Hematopoietic multipotent progenitor cell treated with erythropoietin and hydrocortisone succinate and interleukin-3 and kit ligand, for 6 days (in vitro differentiated cells): Measurements from ENCODE around the gene HAUS1.
"Not testable (repeated sequence)": the region's sequence is repeated elsewhere in the genome, so short reads cannot be mapped to it uniquely, and the experiment has no call there.

Source experiments
- DNase-seq: peaks from one replicate; pipeline ENCODE4 v3.0.0-alpha.2; 2015

Gene HAUS1

DNA sequence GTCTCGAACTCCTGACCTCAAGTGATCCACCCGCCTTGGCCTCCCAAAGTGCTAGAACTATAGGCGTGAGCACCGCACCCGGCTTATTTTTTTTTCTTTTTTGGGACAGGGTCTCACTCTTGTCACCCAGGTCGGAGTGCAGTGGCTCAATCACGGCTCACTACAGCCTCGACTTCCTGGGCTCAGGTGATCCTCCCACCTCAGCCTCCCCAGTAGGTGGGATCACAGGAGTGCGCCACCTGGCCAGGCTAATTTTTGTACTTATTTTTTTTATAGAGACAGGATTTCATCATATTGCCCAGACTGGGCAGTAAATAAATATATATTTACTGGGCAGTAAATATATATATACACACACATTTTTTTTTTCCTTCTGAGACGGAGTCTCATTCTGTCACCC lies 8.7 kb upstream of the HAUS1 start:
- no peak for DNase-seq

DNA sequence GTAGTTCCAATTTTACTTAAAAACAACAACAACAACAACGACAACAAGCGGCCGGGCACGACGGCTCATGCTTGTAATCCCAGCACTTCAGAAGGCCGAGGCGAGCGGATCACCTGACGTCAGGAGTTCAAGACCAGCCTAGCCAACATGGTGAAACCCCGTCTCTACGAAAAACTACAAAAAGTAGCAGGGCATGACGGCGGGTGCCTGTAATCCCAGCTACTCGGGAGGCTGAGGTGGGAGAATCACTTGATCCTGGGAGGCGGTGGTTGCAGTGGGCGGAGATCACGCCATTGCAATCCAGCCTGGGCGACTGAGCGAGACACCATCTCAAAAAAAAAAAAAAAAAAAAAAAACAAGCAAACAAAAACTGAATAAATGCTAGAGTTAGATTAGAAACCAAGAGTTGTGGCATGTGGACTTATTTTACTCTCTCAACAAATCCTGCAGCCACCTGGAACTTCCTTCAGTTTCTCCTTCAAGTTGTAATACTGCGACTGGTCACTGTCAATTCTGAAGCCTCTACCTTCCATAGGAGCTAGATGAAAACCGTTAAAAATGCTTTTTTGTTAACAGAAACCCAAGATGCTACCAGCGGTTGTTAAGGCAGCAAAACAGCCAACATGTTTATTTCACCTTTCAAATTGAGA lies 7.4 kb upstream of the HAUS1 start:
- peak; percentile 49 for DNase-seq

DNA sequence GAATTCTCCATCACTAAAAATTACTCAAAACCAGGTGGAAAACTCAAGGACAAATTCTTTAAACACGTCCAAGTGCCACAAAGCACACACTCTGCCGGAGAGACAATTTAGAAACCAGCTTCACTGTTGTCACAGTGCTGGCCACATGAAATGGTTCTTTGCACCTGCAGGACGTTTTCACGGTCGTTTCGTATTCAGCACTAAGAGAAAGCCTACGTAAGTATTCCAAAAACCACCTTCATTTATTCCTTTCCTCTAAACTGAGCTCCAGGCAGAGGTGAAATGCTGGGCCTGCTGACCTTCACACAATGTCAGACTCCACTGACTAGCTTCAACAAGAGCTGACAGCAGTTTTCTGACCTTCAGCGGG lies 6.8 kb upstream of the HAUS1 start:
- DNase-seq = peak; percentile 34

DNA sequence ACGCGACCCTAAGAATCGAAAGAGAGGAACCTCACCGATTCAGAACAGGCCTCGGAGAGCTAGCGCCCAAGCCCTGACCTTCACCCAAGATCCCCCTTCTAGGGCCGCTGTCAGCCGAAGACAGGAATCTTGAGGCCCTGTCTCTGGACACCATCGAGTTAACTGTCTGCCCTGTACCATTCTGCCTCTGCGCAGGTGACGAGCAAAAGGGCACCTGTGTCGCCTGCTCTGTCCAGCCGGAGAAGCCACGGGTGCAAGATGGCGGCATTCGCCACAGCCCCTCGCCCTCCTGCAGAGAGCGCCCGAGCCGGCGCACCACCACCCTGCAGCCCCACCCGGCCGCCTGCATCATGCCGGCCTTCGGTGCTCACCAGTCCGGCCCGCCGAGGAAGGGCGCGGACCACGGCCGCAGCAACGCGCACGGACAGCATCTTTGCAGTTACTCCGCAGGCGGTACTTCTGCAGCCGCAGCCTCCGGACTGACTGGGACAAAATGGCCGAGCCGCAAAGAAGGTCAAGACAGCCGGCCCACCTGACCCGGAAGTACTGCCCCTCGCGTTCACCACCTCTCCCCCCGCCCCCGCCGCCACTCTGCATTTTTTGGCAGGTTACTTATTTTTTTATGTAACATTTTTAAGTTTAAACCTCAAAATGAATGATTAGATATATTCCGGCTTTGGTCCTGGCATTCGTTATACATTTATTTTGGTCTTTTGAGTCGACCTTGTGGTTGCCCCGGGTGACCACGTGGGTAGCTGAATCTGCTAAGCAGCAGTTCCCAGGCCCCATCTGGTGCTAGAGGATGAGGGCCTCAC lies 6.2 kb upstream of the HAUS1 start, which contains the start of gene ATP5F1A:
Gene ATP5F1A (minus strand): TSS at position 496 of the 815 bp plus-strand sequence. CDS start 65 bp downstream, at position 431.
- peak; percentile 94 for DNase-seq

DNA sequence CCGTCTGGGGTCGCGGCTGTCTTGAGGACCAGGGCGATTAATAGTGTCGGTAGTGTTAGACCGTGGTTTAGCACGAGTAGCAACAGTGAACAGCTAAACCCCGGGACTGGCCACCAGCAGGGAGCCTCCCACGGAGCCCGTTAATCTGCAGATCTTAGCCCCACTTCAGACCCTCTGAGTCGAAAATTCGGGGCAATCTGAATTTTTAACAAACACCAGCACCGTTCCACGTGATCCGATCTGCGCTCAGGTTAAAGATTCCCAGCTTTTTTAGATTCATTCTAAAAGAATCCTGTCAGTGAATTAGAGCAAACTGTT lies 5.6 kb upstream of the HAUS1 start:
- DNase-seq = peak; percentile 30

DNA sequence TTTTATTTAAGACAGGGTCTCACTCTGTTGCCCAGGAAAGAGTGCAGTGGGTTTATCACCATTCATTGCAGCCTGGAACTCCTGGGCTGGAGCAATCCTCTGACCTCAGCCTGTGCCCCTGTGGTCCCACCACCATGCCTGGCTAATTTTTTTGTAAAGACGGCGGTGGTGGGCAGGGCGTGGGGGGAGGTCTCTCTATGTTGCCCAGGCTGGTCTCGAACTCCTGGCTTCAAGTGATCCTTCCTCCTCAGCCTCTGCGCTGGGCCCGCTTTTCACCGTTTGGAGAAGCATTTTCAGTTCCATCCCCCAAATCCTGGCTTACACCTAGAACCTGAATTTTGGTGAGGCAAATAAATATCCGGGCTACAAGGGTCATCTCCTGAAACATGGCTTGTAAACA lies 4.7 kb upstream of the HAUS1 start:
- DNase-seq = no peak

DNA sequence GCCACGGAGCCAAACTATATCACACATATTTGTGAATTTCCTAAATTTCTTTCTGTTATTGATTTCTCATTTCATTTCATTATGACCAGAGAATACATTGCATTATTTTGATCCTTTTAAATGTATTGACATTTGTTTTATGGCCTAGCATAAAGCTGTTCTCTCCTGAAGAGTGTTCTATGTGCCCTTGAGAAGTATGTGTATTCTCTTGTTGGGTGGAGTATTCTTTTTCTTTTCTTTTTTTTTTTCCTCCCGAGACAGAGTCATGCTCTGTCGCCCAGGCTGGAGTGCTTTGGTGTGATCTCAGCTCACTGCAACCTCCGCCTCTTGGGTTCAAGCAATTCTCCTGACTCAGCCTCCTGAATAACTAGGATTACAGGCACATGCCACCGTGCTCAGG lies 5.2 kb downstream of the HAUS1 start:
- no peak for DNase-seq

DNA sequence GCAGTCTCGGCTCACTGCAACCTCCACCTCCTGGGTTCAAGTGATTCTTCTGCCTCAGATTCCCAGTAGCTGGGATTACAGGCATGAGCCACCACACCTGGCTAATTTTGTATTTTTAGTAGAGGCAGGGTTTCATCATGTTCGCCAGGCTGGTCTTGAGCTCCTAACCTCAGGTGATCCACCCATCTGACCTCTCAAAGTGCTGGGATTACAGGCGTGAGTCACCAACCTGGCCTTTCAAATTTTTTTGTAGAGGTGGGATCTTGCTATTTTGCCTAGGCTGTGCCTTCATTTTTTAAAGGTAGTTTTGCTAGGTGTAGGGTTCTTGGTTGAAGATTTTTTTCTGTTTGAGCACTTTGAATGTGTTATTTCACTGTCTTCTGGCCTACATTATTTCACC lies 6.2 kb downstream of the HAUS1 start:
- no peak for DNase-seq

DNA sequence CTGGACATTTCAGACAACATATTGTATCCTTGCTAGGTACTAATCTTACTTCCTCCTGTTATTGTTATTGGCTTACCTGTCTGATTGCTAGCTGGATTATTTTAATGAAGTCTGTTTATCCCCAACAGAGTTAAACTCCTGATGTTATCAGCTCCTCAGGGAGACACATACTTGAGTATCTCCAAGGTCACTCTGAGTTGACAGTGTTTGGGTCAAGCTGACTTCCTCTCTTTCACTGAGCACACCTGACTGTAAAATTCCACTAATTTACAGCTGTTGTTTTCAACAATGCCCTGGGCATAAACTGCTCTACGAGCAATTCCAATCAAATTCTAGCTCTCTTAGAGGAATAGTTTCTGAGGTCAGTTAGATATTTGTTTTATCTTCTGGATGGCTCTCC lies 9.6 kb downstream of the HAUS1 start:
- no peak for DNase-seq

DNA sequence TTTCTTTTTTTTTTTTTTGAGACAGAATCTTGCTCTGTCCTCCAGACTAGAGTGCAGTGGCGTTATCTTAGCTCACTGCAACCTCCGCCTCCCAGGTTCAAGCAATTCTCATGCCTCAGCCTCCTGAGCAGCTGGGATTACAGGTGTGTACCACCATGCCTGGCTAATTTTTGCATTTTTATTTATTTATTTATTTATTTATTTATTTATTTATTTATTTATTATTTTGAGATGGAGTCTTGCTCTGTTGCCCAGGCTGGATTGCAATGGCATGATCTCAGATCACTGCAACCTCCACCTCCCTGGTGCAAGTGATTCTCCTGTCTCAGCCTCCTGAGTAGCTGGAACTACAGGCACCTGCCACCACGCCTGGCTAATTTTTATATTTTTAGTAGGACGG lies 22.4 kb downstream of the HAUS1 start:
- DNase-seq = not testable (repeated sequence)

DNA sequence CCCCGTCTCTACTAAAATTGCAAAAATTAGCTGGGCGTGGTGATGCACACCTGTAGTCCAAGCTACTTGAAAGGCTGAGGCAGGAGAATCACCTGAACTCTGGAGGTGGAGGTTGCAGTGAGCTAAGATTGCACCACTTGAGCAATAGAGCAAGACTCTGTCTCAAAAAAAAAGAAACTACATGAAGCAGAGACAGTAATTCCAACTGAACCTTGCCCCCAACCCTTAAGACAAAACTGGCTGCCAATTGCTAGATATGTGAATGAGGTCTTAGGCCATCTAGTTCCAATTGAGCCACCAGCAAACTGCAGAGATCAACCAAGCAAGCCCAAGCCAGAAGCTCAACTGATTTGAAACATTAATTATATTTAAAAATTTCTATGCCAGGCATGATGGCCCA lies 25.9 kb downstream of the HAUS1 start:
- no peak for DNase-seq

DNA sequence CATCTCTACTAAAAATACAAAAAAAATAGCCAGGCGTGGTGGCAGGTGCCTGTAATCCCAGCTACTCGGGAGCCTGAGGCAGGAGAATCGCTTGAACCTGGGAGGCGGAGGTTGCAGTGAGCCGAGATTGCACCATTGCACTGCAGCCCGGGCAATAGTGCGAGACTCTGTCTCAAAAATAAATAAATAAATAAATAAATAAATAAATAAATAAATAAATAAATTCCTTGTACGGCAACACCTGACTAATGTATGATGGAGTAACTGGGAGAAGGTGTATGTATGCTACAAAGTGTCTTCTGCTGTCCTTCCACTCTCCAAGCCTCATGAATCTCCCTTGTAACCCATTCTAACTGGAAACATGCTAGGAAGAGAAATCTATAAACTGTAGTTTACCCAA lies 26.4 kb downstream of the HAUS1 start:
- DNase-seq = not testable (repeated sequence)

DNA sequence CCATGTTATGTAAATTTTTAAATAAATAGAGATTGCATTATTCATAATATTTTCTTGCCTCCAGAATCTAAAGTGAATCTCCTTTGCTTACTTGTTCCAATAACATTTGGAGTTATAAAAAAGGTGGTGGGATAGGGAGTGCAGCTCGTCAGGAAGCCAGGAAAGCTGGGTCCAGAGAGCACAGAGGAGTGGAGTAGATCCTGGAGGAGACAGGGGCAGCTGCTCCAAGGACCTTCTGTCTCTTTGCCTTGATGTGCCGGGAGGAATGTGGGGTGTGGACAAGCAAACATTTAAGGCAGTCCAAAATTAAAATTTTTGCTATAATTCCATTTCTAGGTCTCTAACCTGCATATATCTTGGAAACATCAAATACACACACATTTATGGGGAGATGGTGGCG lies 29.3 kb downstream of the HAUS1 start:
- DNase-seq = no peak

DNA sequence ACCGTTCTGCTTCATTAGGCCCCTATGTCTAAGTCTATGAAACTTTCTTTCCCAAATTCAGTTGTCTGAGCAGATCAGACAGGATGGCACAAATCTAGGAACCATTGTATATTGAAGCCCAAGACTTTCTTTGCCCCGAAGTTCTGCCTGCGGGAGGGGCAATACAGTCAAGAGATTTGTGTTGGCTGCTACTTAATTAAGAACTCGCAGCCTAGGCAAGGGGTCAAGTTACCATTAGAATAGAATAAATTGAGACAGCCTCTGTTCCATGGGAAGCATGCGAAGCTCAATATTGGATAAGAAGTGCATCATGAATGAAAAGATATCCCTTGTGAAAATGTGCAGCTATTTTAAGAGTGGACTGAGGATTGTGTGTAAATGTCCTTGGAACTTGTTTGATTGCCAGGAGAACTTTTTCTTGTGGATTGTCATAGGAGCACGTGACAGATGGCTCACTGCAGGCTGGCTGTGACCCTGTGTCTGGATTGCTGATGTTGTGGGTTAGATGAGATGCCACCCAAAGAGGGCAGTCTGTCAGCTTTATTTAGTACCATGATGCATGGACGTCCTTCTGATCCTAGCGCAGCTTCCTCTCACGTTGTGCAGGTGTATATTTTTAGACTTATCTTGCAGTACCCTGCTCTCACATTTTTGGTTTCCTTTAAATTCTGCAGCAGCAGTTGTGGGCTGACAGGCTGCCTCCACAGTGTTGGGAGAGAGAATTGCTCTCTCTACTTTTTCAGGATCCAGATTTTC lies 30.9 kb downstream of the HAUS1 start:
- DNase-seq = no peak

DNA sequence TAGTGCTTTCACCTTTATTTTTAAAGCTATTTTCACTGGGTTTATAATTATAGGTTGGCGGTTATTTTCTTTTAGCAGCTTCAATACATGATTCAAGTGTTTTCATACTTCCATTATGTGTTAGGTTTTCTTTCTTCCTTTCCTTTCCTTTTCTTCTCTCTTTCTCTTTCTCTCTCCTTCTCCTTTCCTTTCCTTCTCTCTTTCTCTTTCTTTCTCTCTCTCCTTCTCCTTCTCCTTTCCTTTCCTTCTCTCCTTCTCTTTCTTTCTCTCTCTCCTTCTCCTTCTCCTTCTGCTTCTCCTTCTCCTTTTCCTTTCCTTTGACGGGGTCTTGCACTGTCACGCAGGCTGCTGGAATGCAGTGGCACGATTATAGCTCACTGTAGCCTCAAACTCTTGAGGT lies 36.0 kb downstream of the HAUS1 start:
- no peak for DNase-seq

DNA sequence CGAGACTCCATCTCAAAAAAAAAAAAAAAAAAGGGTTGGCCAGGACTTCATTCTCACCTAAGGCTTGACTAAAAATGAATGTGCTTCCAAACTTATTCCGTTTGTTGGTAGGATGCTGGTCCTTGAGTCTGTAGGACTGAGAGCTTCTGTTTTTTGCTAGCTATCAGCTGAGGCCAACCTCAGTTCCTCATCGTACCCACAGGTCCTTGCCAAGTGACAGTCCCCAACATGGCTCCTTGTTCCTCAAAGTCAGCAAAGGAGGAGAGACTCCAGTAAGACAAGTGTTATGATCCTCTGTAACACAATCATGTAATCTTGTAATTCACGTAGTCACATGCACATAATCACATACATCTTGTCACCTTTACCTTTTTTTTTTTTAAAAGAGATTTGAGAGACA lies 37.0 kb downstream of the HAUS1 start:
- no peak for DNase-seq

DNA sequence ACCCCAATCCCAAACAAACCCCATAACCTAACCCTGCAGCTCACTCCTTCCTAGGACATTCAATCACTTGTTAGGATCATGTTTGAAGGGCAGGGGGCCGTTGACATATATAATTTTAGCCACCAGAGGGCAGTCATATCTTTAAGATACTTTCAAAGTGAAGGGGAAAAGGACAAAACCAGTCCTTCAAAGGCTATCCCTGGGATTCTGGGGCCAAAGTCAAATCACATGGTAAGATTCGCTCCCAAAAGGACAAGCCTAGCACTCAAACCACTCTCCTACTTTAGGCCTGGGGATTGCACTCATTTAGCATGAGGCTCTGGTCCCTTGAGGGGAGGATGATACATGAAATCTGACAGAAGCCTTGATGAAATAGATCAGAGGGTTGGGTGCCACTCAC lies 44.6 kb downstream of the HAUS1 start:
- DNase-seq = peak; percentile 88

DNA sequence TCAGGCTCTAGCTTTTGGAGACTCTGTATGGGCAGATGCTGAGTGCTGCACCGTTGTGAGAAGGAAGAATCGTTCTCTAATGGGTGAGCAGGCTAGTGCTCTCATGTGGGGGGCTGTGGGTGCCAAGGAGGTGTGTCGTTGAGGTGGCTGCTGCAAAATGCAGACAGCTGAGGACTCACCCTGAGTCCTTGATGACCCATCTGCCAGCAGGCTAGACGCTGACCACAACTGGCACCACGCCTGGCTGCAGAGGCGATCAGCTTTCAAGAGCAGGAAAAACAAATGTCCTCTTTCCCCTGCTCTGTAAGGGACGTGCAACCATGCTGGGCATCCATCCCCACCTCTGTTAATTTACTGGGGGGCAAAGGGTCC lies 48.2 kb downstream of the HAUS1 start:
- DNase-seq = peak; percentile 65

DNA sequence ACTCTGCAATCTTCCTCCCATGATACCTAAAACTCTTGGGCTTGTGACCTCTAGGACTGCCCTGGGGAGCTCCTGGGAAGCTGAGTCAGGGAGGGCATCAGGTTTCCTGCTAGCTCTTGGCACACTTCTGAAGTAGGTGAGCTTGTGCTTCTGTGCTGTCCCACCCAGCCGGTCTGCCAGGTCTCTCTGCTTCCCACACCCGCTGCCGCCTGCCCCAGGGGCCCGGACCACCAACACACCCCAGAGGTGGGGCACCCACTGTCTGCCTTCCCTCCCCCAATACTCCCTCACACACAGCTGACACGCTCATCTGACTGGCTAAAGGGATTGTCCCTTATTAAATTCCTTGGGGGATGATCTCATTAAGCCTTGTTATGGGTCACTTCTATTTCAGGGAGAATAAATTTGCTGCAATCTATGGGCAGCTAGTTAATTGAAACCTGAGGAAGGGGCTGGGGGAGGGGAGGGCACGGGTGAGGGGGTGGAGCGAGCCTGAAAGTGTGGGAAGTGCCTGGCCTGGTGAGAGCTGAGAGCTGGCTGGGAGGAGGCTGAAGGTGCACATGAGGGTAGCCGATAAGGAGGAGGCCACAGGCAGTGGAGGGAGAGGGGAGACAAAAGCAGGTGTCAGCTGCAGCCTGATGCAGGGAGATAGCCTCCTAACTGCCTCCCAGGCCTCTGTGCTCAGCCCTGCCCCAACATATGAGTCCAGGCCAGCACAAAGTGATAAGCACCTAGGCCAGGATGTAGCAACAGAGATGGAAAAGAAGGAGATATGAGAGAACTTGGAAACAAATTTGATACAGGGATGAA lies 48.8 kb downstream of the HAUS1 start:
- peak; percentile 97 for DNase-seq

DNA sequence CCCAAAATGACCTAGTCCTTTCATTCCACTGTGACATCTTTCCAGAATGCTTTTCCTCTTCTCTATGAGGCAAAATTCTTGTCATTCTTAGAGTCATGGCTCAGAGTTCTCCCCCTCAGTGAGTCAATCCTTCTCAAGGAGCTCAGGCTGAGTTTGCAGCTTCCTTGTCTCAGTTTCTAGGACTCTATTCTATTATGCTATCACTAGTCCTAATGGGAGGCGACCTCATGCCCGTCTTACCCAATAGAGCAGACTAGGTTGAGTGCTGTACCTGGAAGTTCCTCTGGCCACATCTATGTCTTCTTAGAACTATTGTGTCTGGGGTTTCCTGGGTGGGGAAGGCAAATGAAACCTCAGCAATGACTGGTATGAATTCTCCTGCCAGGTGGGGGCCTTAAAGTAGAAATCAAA lies 51.5 kb downstream of the HAUS1 start:
- peak; percentile 37 for DNase-seq

DNA sequence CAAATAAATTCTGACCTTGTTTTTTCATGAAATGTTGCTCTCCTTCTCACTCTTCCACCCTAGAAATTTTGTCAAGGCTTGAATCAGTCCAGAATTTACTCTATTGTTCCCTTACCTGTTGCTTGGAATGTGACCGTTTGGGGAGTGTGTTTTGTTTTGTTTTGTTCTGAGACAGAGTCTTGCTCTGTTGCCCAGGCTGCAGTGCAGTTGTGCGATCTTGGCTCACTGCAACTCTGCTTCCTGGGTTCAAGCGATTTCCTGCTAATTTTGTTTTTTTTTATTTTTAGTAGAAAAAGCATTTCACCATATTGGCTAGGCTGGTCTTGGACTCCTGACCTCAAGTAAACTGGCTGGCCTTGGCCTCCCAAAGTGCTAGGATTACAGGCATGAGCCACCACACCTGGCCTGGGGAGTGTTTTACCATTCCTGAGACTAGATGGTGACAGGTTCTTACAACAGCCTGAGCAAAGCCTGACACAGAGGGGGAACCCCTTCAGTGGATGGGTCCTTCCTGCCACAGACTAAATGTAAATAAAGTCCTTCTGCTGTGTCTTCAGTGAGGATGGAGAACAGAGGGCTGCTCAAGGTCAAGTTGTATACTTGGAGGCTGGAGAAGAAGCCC lies 52.0 kb downstream of the HAUS1 start:
- DNase-seq = no peak

DNA sequence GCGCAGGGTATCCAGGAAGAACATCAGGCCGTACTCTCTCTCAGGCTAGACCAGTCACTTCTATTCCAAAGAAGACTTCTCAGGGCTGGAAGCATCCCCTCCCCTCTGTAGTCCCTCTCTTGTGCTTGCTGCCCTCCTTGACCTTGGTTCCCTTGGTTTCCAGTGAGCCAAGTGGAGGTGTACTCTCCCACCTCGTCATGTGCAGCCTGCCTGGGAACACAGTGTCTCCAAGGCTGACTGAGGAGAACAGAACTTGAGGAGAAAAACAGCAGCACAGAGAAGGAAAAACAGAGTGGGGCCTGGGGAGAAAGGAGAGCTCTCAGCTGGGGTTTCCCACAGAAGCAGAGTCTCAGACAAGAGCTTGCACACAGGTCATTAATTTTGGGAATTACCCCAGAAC lies 52.7 kb downstream of the HAUS1 start:
- DNase-seq = no peak

DNA sequence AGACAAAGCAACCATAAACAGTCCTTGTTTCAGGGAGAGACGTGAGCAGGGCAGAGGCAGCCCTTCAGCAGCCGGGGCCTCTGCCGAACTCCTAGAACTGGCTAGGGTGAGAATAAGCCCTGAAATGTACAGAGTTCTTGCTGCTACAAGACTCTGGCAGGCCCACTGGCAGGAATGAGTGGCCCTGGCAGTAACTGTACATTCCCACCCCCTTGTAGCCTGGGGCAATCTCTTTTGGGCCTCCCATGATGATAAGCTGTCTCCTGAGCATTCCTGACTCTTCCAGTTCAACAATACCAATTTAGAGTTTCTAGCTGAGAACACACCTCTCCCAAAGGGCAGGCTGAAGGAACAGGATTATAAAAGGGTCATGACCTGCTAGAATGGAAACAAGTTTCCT lies 54.3 kb downstream of the HAUS1 start:
- no peak for DNase-seq
